ENCODE data around the gene AK3. TPM values are rescaled to one million over a fixed set of nuclear protein-coding genes. Genes with fewer than 3 reads are reported as not detected.

Gene AK3
- total RNA-seq, 6 donors from 2014 or later: 33.2 to 81.2 (median 51.7) TPM

GRCh38 chr9:4738866-4739586, 2.0 kb downstream of the AK3 start:
- Histone ChIP-seq H3K4me3 (peak overlapping the region in 3 of 4 donors; percentile 87 to 95 (median 88)), H3K36me3 (no peaks in the 10 kb centered on the region), H3K27ac (peak overlapping the region in 3 of 4 donors; percentile 7 to 98 (median 97)), H3K27me3 (no peaks in the 10 kb centered on the region), H3K4me1 (peaks cover 10 to 29% (median 21%) of the 10 kb centered on the region in 4 donors), H3K9me3 (no peaks in the 10 kb centered on the region)
- 81 to 83% methylated on average over 19 of the region's 19 CpGs for WGBS, 2 donors
- ATAC-seq (ENCODE audit: low FRiP score in 2 of 2): no peak
- no peak for TF ChIP-seq POLR2AphosphoS5 (IDR thresholded peaks at IDR 0.05)
- DNase-seq: no peak

- H3K27me3 ChIP-seq: no peaks in the 10 kb centered on the region
- H3K9me3 ChIP-seq: no peaks in the 10 kb centered on the region
- TF ChIP-seq POLR2A (IDR thresholded peaks at IDR 0.05): no peak
- no peak for TF ChIP-seq POLR2AphosphoS5 (IDR thresholded peaks at IDR 0.05)
- TF ChIP-seq EP300 (IDR thresholded peaks at IDR 0.05): no peak
- no peak for TF ChIP-seq CTCF (IDR thresholded peaks at IDR 0.05)
- H3K4me3 ChIP-seq: no peak overlapping the region
- ATAC-seq (ENCODE audit: low FRiP score in 2 of 2) (no peak), DNase-seq (no peak)
- H3K36me3 ChIP-seq: no peaks in the 10 kb centered on the region
- 87 to 97% methylated on average over 2 of the region's 2 CpGs for WGBS, 2 donors
- no peak overlapping the region for H3K27ac ChIP-seq
- peaks cover 4 to 15% (median 13%) of the 10 kb centered on the region in 4 donors for H3K4me1 ChIP-seq
These were observed 6.9 kb downstream of the AK3 start for GRCh38 chr9:4734150-4734549.

- WGBS, 2 donors: 96 to 100% methylated on average over 1 of the region's 1 CpG
- no peak for TF ChIP-seq EP300 (IDR thresholded peaks at IDR 0.05)
- Histone ChIP-seq H3K27me3 (no peaks in the 10 kb centered on the region), H3K4me1 (peaks cover 0 to 4% (median 2%) of the 10 kb centered on the region in 4 donors), H3K9me3 (no peaks in the 10 kb centered on the region), H3K36me3 (no peaks in the 10 kb centered on the region), H3K4me3 (no peak overlapping the region), H3K27ac (no peak overlapping the region)
- ATAC-seq (ENCODE audit: low FRiP score in 2 of 2): no peak
- no peak for DNase-seq
These were observed 8.1 kb downstream of the AK3 start for GRCh38 chr9:4732890-4733289.

GRCh38 chr9:4727593-4727992, 13.4 kb downstream of the AK3 start:
- no peak for TF ChIP-seq EP300 (IDR thresholded peaks at IDR 0.05)
- no peak for TF ChIP-seq POLR2AphosphoS5 (IDR thresholded peaks at IDR 0.05)
- TF ChIP-seq POLR2A (IDR thresholded peaks at IDR 0.05): no peak
- TF ChIP-seq CTCF (IDR thresholded peaks at IDR 0.05): no peak

GRCh38 chr9:4725706-4726442, 15.1 kb downstream of the AK3 start:
- Histone ChIP-seq H3K4me3 (no peak overlapping the region), H3K9me3 (no peaks in the 10 kb centered on the region), H3K36me3 (peaks cover 0 to 15% (median 10%) of the 10 kb centered on the region in 4 donors), H3K27me3 (no peaks in the 10 kb centered on the region), H3K4me1 (no peaks in the 10 kb centered on the region), H3K27ac (no peak overlapping the region)
- TF ChIP-seq CTCF (IDR thresholded peaks at IDR 0.05): no peak
- no peak for TF ChIP-seq POLR2A (IDR thresholded peaks at IDR 0.05)
- no peak for TF ChIP-seq POLR2AphosphoS5 (IDR thresholded peaks at IDR 0.05)
- ATAC-seq (ENCODE audit: low FRiP score in 2 of 2) (no peak), DNase-seq (no peak)
- WGBS, 2 donors: 80 to 82% methylated on average over 7 of the region's 7 CpGs

More at GRCh38 chr9:4727593-4727992, 13.4 kb downstream of the AK3 start:
- Histone ChIP-seq H3K36me3 (peaks cover 0 to 2% (median under 1%) of the 10 kb centered on the region in 4 donors), H3K27me3 (no peaks in the 10 kb centered on the region), H3K4me1 (no peaks in the 10 kb centered on the region), H3K9me3 (no peaks in the 10 kb centered on the region), H3K27ac (no peak overlapping the region), H3K4me3 (no peak overlapping the region)
- 41 to 54% methylated on average over 1 of the region's 1 CpG for WGBS, 2 donors
- ATAC-seq (ENCODE audit: low FRiP score in 2 of 2) (no peak), DNase-seq (no peak)

Measured in upper lobe of left lung (tissue), 6 donors.